Mucosa of gallbladder (tissue), 1 donor: Measurements from ENCODE around the gene LDB3. TPM values are rescaled to one million over a fixed set of nuclear protein-coding genes. Genes with fewer than 3 reads are reported as not detected.
"Not testable (repeated sequence)": the region's sequence is repeated elsewhere in the genome, so short reads cannot be mapped to it uniquely, and the experiment has no call there.

Source experiments
- DNase-seq: peaks from one replicate; pipeline ENCODE4 v3.0.0-alpha.2; 2020; ENCODE audit warnings: low spot score
- total RNA-seq: library from RNA; stranded (reverse); gene quantifications from one replicate; pipeline ENCODE4 v1.2.1, GENCODE V29; 2021
- donor health status: DM: no; HTN: no; CAD: no.

The LDB3 gene
- total RNA-seq, 1 donor from 2014 or later: 4.9 TPM

GRCh38 chr10:86730227-86730626, 61.9 kb downstream of the LDB3 start:
- peak; percentile 81 for DNase-seq

GRCh38 chr10:86732771-86733170, 64.5 kb downstream of the LDB3 start:
- DNase-seq: no peak

GRCh38 chr10:86733260-86733671, 65.0 kb downstream of the LDB3 start:
- DNase-seq: peak; percentile 55

- no peak for DNase-seq
These were observed 66.1 kb downstream of the LDB3 start for GRCh38 chr10:86734207-86734988.

- not testable (repeated sequence) for DNase-seq
These were observed 67.0 kb downstream of the LDB3 start for GRCh38 chr10:86735278-86735677.

- DNase-seq: no peak
These were observed 73.9 kb downstream of the LDB3 start for GRCh38 chr10:86742230-86742629.

- DNase-seq: peak; percentile 11
These were observed 75.9 kb downstream of the LDB3 start for GRCh38 chr10:86744067-86744725.

GRCh38 chr10:86747796-86748581, 79.7 kb downstream of the LDB3 start:
- DNase-seq: no peak

- no peak for DNase-seq
These were observed 81.5 kb downstream of the LDB3 start for GRCh38 chr10:86749854-86750253.

- no peak for DNase-seq
These were observed 83.2 kb downstream of the LDB3 start for GRCh38 chr10:86751477-86751876.

GRCh38 chr10:86752311-86752710, 84.0 kb downstream of the LDB3 start:
- no peak for DNase-seq

GRCh38 chr10:86753051-86753450, 84.7 kb downstream of the LDB3 start:
- no peak for DNase-seq

- DNase-seq: no peak
These were observed 85.5 kb downstream of the LDB3 start for GRCh38 chr10:86753638-86754434.

GRCh38 chr10:86755454-86755739, 87.1 kb downstream of the LDB3 start:
- DNase-seq: no peak

- peak; percentile 92 for DNase-seq
These were observed 87.6 kb downstream of the LDB3 start for GRCh38 chr10:86755740-86756510.

- no peak for DNase-seq
These were observed 88.3 kb downstream of the LDB3 start, which contains the start of gene BMPR1A for GRCh38 chr10:86756511-86757112. Gene BMPR1A, plus strand, starts transcription at chr10:86756619. Its CDS starts 119,400 bp downstream, at chr10:86876019.

GRCh38 chr10:86757113-86757972, 89.0 kb downstream of the LDB3 start:
- peak; percentile 14 for DNase-seq

GRCh38 chr10:86758189-86759072, 90.1 kb downstream of the LDB3 start:
- DNase-seq: no peak
